DND-41 (cell line): ENCODE measurements around the gene MOCOS.

Source experiments
- CTCF ChIP-seq: IDR thresholded peaks from 2 replicates; pipeline ENCODE4 v1.5.1; 2012; ENCODE audit warnings: borderline replicate concordance, low read length, moderate library complexity, mild to moderate bottlenecking; ENCODE audit not compliant: poor library complexity, severe bottlenecking; ENCODE audit errors: extremely low read depth
- EZH2 ChIP-seq: IDR thresholded peaks from 3 replicates; pipeline ENCODE4 v1.6.1; 2012; ENCODE audit warnings: borderline replicate concordance, low read depth, mild to moderate bottlenecking, moderate library complexity, low read length, inconsistent platforms; ENCODE audit not compliant: severe bottlenecking

DNA sequence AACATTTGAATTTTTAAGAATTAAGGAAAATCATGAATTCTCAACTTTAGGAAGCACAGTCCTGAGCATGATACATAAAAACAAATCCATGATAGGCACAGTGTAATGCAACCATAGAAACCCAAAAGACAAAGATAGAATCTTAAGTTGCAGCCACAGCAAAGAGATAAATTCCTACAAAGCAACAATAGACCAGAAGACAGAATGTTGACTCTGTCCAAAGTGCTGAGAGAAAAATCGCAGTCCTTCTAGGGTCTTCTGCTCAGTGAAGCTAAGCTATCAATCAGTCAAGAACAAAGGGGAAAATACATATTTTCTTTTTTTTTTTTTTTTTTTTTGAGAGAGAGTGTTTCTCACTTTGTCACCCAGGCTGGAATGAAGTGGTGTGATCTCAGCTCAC lies 88.3 kb downstream of the MOCOS start:
- TF ChIP-seq CTCF: no peak
- no peak for TF ChIP-seq EZH2
